H1 (cell line): Measurements from ENCODE around the gene CD44. TPM values are rescaled to one million over a fixed set of nuclear protein-coding genes. Genes with fewer than 3 reads are reported as not detected.

Experiments
- POLR2AphosphoS5 ChIP-seq: IDR thresholded peaks from 2 replicates; pipeline ENCODE4 v1.6.1; 2011; ENCODE audit warnings: low read depth, low read length
- RAD21 ChIP-seq, 2 experiments: IDR thresholded peaks in 1 of 2; conservative IDR thresholded peaks in 1 of 2; 2 replicates each; pipeline ENCODE4 v1.6.1; 2011; ENCODE audit warnings: low read depth in 2 of 2, low read length in 2 of 2, improper control_type of control experiment in 1 of 2, inconsistent platforms in 1 of 2, mild to moderate bottlenecking in 1 of 2, moderate library complexity in 1 of 2
- polyA plus RNA-seq, 7 experiments: library from polyadenylated mRNA; depleted of rRNA in 3 of 7; stranded (reverse) in 5 of 7; unstranded in 2 of 7; fragments of >200 nt in 5 of 7; fragments of 200-250 nt in 2 of 7; gene quantifications; 1 replicate in 5 of 7; 2 replicates in 1 of 7; 4 replicates in 1 of 7; pipeline versions ENCODE4 v1.2.1 to v1.2.3, GENCODE V29; 2011 to 2013; ENCODE audit warnings: missing spikeins in 2 of 7, mixed read lengths in 2 of 7
- total RNA-seq: library from RNA; stranded (reverse); fragmentation: NEBNext Ultra II Directional; extraction: Animal tissue kit (Norgen Biotek cat#: 25700); gene quantifications from 2 replicates; pipeline ENCODE4 v1.2.1, GENCODE V29; 2021
- TF ChIP-seq, protein P1 (sequence below): fragments of 300-600 bp; sonication (generic); IDR thresholded peaks from 2 replicates; pipeline ENCODE4 v1.7.1; 2012; ENCODE audit warnings: low read length, moderate library complexity, mild to moderate bottlenecking, inconsistent platforms; ENCODE audit not compliant: insufficient replicate concordance
- TF ChIP-seq, protein P2 (sequence below): IDR thresholded peaks from 2 replicates; pipeline ENCODE4 v1.6.1; 2012; ENCODE audit warnings: inconsistent platforms

CD44 gene
- total and polyA plus RNA-seq, 2 of the 8 experiments (the other 6 are each of a cell fraction or from before 2014, with no cell fraction given) = 11.8 to 13.7 TPM

DNA sequence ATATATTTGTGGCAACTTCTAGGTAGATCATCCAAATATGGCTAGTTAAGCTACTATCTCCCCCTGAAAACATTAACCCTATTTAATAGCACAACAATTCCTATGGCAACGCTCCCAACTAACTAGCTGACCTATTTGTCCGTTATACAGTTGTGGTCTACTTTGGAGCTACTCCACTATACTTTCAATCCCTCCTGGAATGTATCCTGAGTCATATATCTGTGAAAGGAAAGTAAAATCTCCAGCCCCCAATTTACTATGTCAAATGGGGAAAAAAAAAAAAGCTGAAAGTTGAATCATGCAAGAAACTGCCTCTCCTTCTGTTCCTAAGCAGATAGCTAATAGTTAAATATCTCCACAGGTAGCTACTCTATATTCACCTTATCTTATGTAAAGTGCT, 128.5 kb downstream of the CD44 start (continued):
- TF ChIP-seq, protein P1, sequence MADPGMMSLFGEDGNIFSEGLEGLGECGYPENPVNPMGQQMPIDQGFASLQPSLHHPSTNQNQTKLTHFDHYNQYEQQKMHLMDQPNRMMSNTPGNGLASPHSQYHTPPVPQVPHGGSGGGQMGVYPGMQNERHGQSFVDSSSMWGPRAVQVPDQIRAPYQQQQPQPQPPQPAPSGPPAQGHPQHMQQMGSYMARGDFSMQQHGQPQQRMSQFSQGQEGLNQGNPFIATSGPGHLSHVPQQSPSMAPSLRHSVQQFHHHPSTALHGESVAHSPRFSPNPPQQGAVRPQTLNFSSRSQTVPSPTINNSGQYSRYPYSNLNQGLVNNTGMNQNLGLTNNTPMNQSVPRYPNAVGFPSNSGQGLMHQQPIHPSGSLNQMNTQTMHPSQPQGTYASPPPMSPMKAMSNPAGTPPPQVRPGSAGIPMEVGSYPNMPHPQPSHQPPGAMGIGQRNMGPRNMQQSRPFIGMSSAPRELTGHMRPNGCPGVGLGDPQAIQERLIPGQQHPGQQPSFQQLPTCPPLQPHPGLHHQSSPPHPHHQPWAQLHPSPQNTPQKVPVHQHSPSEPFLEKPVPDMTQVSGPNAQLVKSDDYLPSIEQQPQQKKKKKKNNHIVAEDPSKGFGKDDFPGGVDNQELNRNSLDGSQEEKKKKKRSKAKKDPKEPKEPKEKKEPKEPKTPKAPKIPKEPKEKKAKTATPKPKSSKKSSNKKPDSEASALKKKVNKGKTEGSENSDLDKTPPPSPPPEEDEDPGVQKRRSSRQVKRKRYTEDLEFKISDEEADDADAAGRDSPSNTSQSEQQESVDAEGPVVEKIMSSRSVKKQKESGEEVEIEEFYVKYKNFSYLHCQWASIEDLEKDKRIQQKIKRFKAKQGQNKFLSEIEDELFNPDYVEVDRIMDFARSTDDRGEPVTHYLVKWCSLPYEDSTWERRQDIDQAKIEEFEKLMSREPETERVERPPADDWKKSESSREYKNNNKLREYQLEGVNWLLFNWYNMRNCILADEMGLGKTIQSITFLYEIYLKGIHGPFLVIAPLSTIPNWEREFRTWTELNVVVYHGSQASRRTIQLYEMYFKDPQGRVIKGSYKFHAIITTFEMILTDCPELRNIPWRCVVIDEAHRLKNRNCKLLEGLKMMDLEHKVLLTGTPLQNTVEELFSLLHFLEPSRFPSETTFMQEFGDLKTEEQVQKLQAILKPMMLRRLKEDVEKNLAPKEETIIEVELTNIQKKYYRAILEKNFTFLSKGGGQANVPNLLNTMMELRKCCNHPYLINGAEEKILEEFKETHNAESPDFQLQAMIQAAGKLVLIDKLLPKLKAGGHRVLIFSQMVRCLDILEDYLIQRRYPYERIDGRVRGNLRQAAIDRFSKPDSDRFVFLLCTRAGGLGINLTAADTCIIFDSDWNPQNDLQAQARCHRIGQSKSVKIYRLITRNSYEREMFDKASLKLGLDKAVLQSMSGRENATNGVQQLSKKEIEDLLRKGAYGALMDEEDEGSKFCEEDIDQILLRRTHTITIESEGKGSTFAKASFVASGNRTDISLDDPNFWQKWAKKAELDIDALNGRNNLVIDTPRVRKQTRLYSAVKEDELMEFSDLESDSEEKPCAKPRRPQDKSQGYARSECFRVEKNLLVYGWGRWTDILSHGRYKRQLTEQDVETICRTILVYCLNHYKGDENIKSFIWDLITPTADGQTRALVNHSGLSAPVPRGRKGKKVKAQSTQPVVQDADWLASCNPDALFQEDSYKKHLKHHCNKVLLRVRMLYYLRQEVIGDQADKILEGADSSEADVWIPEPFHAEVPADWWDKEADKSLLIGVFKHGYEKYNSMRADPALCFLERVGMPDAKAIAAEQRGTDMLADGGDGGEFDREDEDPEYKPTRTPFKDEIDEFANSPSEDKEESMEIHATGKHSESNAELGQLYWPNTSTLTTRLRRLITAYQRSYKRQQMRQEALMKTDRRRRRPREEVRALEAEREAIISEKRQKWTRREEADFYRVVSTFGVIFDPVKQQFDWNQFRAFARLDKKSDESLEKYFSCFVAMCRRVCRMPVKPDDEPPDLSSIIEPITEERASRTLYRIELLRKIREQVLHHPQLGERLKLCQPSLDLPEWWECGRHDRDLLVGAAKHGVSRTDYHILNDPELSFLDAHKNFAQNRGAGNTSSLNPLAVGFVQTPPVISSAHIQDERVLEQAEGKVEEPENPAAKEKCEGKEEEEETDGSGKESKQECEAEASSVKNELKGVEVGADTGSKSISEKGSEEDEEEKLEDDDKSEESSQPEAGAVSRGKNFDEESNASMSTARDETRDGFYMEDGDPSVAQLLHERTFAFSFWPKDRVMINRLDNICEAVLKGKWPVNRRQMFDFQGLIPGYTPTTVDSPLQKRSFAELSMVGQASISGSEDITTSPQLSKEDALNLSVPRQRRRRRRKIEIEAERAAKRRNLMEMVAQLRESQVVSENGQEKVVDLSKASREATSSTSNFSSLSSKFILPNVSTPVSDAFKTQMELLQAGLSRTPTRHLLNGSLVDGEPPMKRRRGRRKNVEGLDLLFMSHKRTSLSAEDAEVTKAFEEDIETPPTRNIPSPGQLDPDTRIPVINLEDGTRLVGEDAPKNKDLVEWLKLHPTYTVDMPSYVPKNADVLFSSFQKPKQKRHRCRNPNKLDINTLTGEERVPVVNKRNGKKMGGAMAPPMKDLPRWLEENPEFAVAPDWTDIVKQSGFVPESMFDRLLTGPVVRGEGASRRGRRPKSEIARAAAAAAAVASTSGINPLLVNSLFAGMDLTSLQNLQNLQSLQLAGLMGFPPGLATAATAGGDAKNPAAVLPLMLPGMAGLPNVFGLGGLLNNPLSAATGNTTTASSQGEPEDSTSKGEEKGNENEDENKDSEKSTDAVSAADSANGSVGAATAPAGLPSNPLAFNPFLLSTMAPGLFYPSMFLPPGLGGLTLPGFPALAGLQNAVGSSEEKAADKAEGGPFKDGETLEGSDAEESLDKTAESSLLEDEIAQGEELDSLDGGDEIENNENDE = no peak
- TF ChIP-seq RAD21 (IDR thresholded peaks at IDR 0.05 in 1 of 2, conservative IDR thresholded peaks at IDR 0.05 in 1 of 2; ENCODE audit: low read depth in 2 of 2, low read length in 2 of 2) = no peak
- TF ChIP-seq POLR2AphosphoS5 = no peak
- TF ChIP-seq, protein P2, sequence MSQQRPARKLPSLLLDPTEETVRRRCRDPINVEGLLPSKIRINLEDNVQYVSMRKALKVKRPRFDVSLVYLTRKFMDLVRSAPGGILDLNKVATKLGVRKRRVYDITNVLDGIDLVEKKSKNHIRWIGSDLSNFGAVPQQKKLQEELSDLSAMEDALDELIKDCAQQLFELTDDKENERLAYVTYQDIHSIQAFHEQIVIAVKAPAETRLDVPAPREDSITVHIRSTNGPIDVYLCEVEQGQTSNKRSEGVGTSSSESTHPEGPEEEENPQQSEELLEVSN = no peak
